ENCODE measurements around the gene FBXL5.
"Not testable (repeated sequence)": the region's sequence is repeated elsewhere in the genome, so short reads cannot be mapped to it uniquely, and the experiment has no call there.

The FBXL5 gene

GRCh38 chr4:15649914-15650545 is 5.1 kb downstream of the FBXL5 start:
- peak; percentile 46 for DNase-seq (ENCODE audit: low spot score)

DNA sequence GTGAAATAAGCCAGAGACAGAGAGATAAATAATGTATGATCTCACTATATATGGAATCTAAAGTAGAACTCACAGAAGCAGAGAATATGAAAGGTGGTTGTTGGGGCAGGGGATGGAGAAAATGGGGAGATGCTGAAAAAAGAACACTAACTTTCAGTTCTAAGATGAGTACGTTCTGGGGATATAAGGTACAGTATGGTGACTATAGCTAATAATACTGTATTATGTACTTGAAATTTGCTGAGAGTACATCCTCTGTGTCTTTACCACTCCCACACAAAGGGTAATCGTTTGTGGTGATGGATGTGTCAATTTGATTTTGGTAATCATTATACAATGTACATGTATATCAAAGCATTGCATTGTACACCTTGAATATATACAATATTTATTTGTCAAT is 6.6 kb downstream of the FBXL5 start:
- no peak for DNase-seq (ENCODE audit: low spot score)

DNA sequence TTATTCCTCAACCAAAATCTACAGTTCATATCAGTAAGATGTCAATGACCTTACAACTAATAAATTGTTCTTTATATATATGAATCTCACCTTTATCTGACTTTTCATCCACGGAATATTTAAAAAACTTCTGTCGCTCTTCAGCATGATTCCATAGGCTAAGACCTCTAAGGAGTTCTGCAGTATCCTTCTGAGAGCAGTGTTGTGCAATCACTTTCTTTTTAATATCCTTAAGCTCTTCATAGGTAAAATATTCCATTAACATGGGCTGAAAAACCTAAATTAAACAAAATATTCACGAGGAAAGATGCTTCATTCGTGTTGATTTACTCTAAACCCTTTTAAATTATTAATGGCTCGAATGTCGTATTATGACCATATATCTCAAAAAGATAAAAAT is 16.7 kb downstream of the FBXL5 start:
- DNase-seq (ENCODE audit: low spot score) = no peak

- DNase-seq (ENCODE audit: low spot score) = no peak
These were observed 18.3 kb downstream of the FBXL5 start for GRCh38 chr4:15636818-15637217.

DNA sequence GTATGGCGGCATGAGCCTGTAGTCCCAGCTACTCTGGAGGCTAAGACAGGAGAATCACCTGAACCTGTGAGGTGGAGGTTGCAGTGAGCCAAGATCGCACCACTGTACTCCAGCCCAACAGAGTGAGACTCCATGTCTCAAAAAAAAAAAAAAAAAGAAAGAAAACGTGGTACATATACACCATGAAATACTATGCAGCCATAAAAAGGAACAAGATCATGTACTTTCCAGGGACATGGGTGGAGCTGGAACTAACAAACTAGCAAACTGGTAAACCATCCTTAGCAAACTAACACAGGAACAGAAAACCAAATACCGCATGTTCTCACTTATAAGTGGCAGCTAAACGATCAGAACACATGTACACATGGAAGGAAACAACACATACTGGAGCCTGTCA is 37.8 kb downstream of the FBXL5 start:
- DNase-seq (ENCODE audit: low spot score) = not testable (repeated sequence)

- DNase-seq (ENCODE audit: low spot score) = not testable (repeated sequence)
These were observed 40.3 kb downstream of the FBXL5 start for GRCh38 chr4:15614891-15615290.

GRCh38 chr4:15612136-15612535 is 43.0 kb downstream of the FBXL5 start:
- DNase-seq (ENCODE audit: low spot score) = no peak

DNA sequence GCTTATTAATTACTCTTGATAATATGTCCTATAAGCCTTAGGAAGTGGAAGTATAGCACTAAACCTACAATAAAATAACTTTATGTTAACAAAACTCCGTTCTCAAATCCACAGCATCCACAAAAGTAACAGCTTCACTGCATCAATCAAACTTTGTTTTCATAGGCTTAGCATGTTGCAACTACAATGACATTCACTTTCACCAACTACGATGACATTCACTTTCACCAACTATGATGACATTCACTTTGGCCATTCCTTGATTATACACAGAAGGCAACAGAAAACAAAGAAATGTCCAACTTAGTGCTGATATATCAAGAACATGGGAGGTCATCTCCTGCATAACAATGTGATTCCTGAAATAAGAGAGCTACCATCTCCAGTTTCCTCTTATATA is 44.3 kb downstream of the FBXL5 start:
- no peak for DNase-seq (ENCODE audit: low spot score)

- no peak for DNase-seq (ENCODE audit: low spot score)
These were observed 49.6 kb downstream of the FBXL5 start for GRCh38 chr4:15605537-15605936.

- no peak for DNase-seq (ENCODE audit: low spot score)
These were observed 53.3 kb downstream of the FBXL5 start for GRCh38 chr4:15601862-15602261.

DNA sequence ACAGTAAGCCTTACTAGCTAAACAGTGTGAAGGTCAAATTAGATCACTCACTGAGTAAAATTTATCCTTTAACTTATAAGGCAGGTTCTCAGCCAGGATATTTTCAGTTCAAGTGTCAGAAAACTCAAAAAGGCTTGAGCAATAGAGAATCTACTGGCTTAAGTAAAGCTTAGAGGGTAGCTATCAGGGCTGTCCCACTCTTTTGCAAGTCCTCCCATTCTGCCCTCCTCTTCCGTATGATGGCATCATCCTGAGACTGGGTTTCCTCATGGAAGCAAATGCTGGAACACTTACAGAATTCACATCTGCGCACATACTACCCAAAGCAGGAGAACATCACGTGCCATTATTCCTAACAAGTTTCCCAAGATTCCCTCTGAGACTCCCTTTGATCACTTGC is 55.0 kb downstream of the FBXL5 start:
- no peak for DNase-seq (ENCODE audit: low spot score)

GRCh38 chr4:15598644-15599043 is 56.5 kb downstream of the FBXL5 start:
- DNase-seq (ENCODE audit: low spot score) = no peak

DNA sequence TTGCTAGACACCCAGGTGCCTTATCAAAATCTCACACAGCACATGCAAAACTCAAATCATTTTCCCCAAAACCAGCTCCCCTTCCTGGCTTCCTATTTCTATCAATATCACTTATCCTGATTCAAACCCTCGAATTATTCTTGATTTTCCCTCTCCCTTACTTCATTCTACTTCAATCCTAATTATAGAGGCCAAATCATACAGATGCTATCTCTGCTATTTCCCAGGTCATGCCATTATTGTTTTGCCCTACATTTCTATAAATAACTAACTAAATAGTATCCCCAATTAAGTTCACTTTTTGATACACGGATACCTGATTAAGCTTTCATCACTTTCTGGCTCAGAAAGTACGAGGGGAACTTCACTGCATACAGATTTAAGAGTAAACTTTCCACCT is 62.4 kb downstream of the FBXL5 start:
- DNase-seq (ENCODE audit: low spot score) = no peak

- no peak for DNase-seq (ENCODE audit: low spot score)
These were observed 67.5 kb downstream of the FBXL5 start for GRCh38 chr4:15587649-15588048.

- DNase-seq (ENCODE audit: low spot score) = no peak
These were observed 69.1 kb downstream of the FBXL5 start for GRCh38 chr4:15586066-15586465.

DNA sequence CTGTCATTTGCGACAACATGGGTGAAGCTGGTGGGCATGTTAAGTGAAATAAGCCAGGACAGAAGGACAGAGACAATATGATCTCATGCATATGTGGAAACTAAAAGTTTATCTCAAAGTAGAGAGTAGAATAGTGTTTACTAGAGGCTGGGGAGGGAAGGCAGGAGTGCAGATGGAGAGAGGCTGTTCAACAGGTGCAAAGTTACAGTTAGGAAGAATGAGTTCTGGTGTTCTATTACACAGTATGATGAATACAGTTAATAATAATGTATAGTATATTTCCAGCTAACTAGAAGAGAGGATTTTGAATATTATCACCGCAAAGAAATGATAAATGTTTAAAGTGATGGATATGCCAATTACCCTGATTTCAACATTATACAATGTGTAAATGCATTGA is 69.8 kb downstream of the FBXL5 start:
- no peak for DNase-seq (ENCODE audit: low spot score)

GRCh38 chr4:15584785-15585184 is 70.4 kb downstream of the FBXL5 start:
- DNase-seq (ENCODE audit: low spot score) = no peak

DNA sequence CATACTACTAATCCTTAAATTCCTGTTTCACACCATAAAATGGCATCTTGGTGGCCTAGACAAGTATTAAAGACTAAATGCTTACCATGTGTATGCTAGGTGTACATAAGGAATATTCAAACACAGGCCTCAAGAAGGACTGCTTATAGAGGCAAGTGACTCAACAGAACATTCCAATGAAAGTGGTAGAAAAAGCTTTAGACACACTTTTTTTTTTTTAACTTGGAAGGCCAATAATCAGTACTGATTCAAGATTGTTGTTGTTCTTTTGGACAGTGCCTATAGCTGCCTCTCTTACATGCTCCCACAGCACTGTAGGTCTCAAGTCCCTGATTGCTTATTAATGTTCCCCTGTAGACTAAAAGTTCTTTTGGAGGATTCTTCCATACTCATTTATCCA is 77.6 kb downstream of the FBXL5 start:
- DNase-seq (ENCODE audit: low spot score) = no peak

GRCh38 chr4:15575966-15576365 is 79.2 kb downstream of the FBXL5 start:
- DNase-seq (ENCODE audit: low spot score) = no peak

GRCh38 chr4:15569746-15570145 is 85.4 kb downstream of the FBXL5 start:
- no peak for DNase-seq (ENCODE audit: low spot score)

DNA sequence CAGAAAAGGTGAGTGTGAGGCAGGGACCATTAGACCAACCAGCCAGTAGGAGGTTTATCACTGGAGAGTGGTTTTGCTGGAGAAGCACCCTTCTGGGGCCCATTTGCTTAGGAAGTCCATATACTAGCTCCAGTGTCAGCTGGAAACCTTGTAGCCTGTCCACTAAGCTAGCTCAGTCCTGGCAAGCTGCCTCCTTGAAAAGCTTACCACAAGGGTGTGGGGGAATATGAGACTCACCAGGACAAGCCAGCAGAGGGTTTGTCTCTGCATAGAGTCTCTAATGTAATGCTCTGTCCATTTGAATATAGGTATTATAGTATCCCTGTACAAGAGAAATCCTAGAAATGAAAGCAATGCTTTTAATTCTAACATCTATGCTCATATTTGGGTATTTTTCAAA is 86.3 kb downstream of the FBXL5 start:
- no peak for DNase-seq (ENCODE audit: low spot score)

- DNase-seq (ENCODE audit: low spot score) = no peak
These were observed 91.3 kb downstream of the FBXL5 start for GRCh38 chr4:15563871-15564270.

DNA sequence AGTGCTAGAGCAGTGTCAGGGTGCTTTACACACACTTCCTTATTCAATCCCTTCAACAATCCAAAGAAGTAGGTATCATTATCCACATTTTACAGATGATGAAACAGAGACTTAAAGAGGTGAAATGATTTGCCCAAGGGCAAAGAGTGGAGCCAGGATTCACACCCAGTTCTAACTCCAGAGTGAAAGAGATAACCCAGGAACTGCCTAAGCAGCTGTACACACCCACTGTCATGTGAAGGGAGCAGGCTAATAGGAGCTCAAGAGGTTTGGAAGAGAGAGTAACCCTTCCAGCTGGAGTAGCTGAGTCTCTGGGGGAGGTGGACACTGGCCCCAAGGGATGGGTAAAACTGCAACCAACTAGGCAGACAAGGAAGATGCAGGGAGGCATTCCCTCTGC is 92.5 kb downstream of the FBXL5 start:
- no peak for DNase-seq (ENCODE audit: low spot score)

- DNase-seq (ENCODE audit: low spot score) = no peak
These were observed 93.0 kb downstream of the FBXL5 start for GRCh38 chr4:15562114-15562513.

DNA sequence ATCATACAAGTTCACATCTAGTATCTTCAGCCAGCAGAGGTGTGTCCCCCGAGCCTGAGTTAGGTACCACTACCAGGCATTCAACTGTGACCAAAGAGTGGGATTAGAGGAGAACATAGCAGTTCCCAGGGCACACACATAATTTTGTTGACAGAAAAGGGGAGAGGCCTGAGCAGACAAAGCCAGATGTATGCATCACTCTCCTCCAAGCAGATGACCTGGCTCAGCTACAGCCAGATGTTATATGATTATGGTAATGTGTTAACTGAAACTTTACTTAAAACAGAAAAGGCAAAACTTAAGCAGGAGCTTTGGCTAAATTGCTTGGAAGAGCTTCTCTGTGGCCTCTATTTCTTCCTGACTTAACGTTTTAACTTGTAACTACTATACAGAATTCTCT is 96.6 kb downstream of the FBXL5 start:
- no peak for DNase-seq (ENCODE audit: low spot score)
